SK-N-SH treated with all-trans-retinoic acid at 6 μM for 48 hours (cell line): ENCODE results near the gene SNRPB.

Experiments used
- ATAC-seq: fragments of 200-7000 bp; cut with Tn5 transposase; 3 replicates; pipeline ENCODE4 v1.9.1; 2020; ENCODE audit warnings: mild to moderate bottlenecking, moderate library complexity
- BACH2 ChIP-seq: fragments of 250-450 bp; sonication (Bioruptor Pico); IDR thresholded peaks from 2 replicates; pipeline ENCODE4 v1.9.0; 2021; ENCODE audit warnings: mild to moderate bottlenecking, borderline replicate concordance
- CREB5 ChIP-seq: fragments of 250-450 bp; sonication (Bioruptor Pico); IDR thresholded peaks from 2 replicates; pipeline ENCODE4 v1.5.1; 2020; ENCODE audit warnings: low read depth, mild to moderate bottlenecking, moderate library complexity
- CSRNP3 ChIP-seq: fragments of 250-450 bp; sonication (Bioruptor Pico); IDR thresholded peaks from 2 replicates; pipeline ENCODE4 v1.5.1; 2021; ENCODE audit warnings: mild to moderate bottlenecking, moderate library complexity
- ESRRG ChIP-seq: fragments of 250-450 bp; sonication (Bioruptor Pico); IDR thresholded peaks from 2 replicates; pipeline ENCODE4 v1.6.1; 2021; ENCODE audit warnings: mild to moderate bottlenecking
- GLIS3 ChIP-seq: fragments of 250-450 bp; sonication (Bioruptor Pico); IDR thresholded peaks from 2 replicates; pipeline ENCODE4 v1.5.0; 2020; ENCODE audit warnings: mild to moderate bottlenecking, moderate library complexity
- ISL1 ChIP-seq: fragments of 250-450 bp; sonication (Bioruptor Pico); IDR thresholded peaks from 2 replicates; pipeline ENCODE4 v2.1.2; 2022; ENCODE audit warnings: mild to moderate bottlenecking, moderate library complexity
- OSR1 ChIP-seq: fragments of 250-450 bp; sonication (Bioruptor Pico); IDR thresholded peaks from 2 replicates; pipeline ENCODE4 v1.8.0; 2022; ENCODE audit warnings: moderate library complexity, mild to moderate bottlenecking, inconsistent platforms
- PATZ1 ChIP-seq: fragments of 250-450 bp; sonication (Bioruptor Pico); IDR thresholded peaks from 2 replicates; pipeline ENCODE4 v1.8.0; 2020; ENCODE audit warnings: mild to moderate bottlenecking, moderate library complexity, borderline replicate concordance
- PPARA ChIP-seq: fragments of 250-450 bp; sonication (Bioruptor Pico); IDR thresholded peaks from 2 replicates; pipeline ENCODE4 v1.5.0; 2020; ENCODE audit warnings: mild to moderate bottlenecking, borderline replicate concordance
- RARB ChIP-seq: fragments of 250-450 bp; sonication (Bioruptor Pico); IDR thresholded peaks from 2 replicates; pipeline ENCODE4 v1.8.0; 2021; ENCODE audit warnings: mild to moderate bottlenecking, moderate library complexity
- SNAI2 ChIP-seq: fragments of 250-450 bp; sonication (Bioruptor Pico); IDR thresholded peaks from 2 replicates; pipeline ENCODE4 v1.5.0; 2020; ENCODE audit warnings: mild to moderate bottlenecking, moderate library complexity
- TOX ChIP-seq: fragments of 250-450 bp; sonication (Bioruptor Pico); IDR thresholded peaks from 2 replicates; pipeline ENCODE4 v1.8.0; 2021; ENCODE audit warnings: mild to moderate bottlenecking, moderate library complexity, borderline replicate concordance
- TSHZ2 ChIP-seq: fragments of 250-450 bp; sonication (Bioruptor Pico); IDR thresholded peaks from 2 replicates; pipeline ENCODE4 v1.5.0; 2020; ENCODE audit warnings: mild to moderate bottlenecking, moderate library complexity
- ZC3H10 ChIP-seq: fragments of 250-450 bp; sonication (Bioruptor Pico); IDR thresholded peaks from 2 replicates; pipeline ENCODE4 v1.5.1; 2021; ENCODE audit warnings: mild to moderate bottlenecking, moderate library complexity
- ZFP3 ChIP-seq: fragments of 250-450 bp; sonication (Bioruptor Pico); IDR thresholded peaks from 2 replicates; pipeline ENCODE4 v1.5.0; 2020; ENCODE audit warnings: mild to moderate bottlenecking, moderate library complexity
- ZFP30 ChIP-seq: fragments of 450-650 bp; formaldehyde crosslinking; IDR thresholded peaks from 2 replicates; pipeline ENCODE4 v1.5.0; 2022; ENCODE audit warnings: mild to moderate bottlenecking, moderate library complexity
- ZNF565 ChIP-seq: fragments of 450-650 bp; formaldehyde crosslinking; conservative IDR thresholded peaks from 2 replicates; pipeline ENCODE4 v1.5.0; 2020; ENCODE audit warnings: low read depth, mild to moderate bottlenecking, moderate library complexity
- ZNF8 ChIP-seq: fragments of 450-650 bp; formaldehyde crosslinking; IDR thresholded peaks from 2 replicates; pipeline ENCODE4 v1.5.0; 2020; ENCODE audit warnings: mild to moderate bottlenecking, moderate library complexity
- TF ChIP-seq, protein P1 (sequence below): fragments of 250-450 bp; sonication (Bioruptor Pico); IDR thresholded peaks from 2 replicates; pipeline ENCODE4 v1.8.0; 2021; ENCODE audit warnings: low read depth, mild to moderate bottlenecking, moderate library complexity, borderline replicate concordance

SNRPB gene

GRCh38 chr20:2420510-2420909 is 50.1 kb downstream of the SNRPB start (continued):
- TF ChIP-seq, protein P1, sequence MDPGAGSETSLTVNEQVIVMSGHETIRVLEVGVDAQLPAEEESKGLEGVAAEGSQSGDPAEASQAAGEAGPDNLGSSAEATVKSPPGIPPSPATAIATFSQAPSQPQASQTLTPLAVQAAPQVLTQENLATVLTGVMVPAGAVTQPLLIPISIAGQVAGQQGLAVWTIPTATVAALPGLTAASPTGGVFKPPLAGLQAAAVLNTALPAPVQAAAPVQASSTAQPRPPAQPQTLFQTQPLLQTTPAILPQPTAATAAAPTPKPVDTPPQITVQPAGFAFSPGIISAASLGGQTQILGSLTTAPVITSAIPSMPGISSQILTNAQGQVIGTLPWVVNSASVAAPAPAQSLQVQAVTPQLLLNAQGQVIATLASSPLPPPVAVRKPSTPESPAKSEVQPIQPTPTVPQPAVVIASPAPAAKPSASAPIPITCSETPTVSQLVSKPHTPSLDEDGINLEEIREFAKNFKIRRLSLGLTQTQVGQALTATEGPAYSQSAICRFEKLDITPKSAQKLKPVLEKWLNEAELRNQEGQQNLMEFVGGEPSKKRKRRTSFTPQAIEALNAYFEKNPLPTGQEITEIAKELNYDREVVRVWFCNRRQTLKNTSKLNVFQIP: no peak

GRCh38 chr20:2418388-2418787 is 52.2 kb downstream of the SNRPB start:
- ATAC-seq: no peak
- TF ChIP-seq CREB5 (CRISPR knock-in tag) (no peak), ZC3H10 (CRISPR knock-in tag) (no peak), PATZ1 (no peak), ZFP3 (no peak), PPARA (no peak), GLIS3 (no peak), TSHZ2 (CRISPR knock-in tag) (no peak), ESRRG (CRISPR knock-in tag) (no peak), CSRNP3 (CRISPR knock-in tag) (no peak), SNAI2 (CRISPR knock-in tag) (no peak), TOX (CRISPR knock-in tag) (no peak), OSR1 (CRISPR knock-in tag) (no peak), BACH2 (CRISPR knock-in tag) (no peak), ZNF565 (no peak)
- TF ChIP-seq, protein P1: no peak

DNA sequence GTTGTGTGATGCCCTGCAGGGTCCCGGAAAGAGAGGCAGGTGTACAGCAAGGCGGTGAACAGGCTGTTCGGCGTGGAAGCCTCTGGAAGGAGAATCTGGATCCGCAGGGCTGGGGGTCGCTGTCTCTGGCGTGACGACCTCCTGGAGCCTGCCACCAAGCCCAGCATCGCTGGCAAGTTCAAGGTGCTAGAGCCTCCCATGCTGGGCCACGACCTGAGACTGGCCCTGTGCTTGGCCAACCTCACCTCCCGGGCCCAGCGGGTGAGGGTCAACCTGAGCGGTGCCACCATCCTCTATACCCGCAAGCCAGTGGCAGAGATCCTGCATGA is 53.4 kb downstream of the SNRPB start:
- ATAC-seq: no peak
- TF ChIP-seq ZC3H10 (CRISPR knock-in tag) (no peak), ZNF565 (no peak), ISL1 (CRISPR knock-in tag) (no peak), TOX (CRISPR knock-in tag) (no peak), TSHZ2 (CRISPR knock-in tag) (no peak), RARB (CRISPR knock-in tag) (no peak), ZFP30 (CRISPR knock-in tag) (no peak), ZFP3 (no peak), CSRNP3 (CRISPR knock-in tag) (no peak), CREB5 (CRISPR knock-in tag) (no peak), PPARA (no peak), ZNF8 (CRISPR knock-in tag) (no peak)
- TF ChIP-seq, protein P1: no peak
